Astrocyte (in vitro differentiated cells and primary cell): ENCODE data around the gene PRDM15. TPM values are rescaled to one million over a fixed set of nuclear protein-coding genes. Genes with fewer than 3 reads are reported as not detected.

Source experiments
- DNase-seq: peaks from one replicate; pipeline ENCODE4 v3.0.0-alpha.2; 2010; ENCODE audit warnings: low read depth
- FAIRE-seq: peaks from 2 replicates; lab custom pipeline; 2011; peaks lifted over from hg19 to GRCh38; lab: Jason Lieb, UNC
- H2AFZ ChIP-seq: 2 replicates; pipeline ENCODE4 v1.6.0; 2012; ENCODE audit warnings: low read depth, low read length, inconsistent platforms
- H3K27ac ChIP-seq: 2 replicates; pipeline ENCODE4 v1.5.1; 2011; ENCODE audit warnings: low read depth, low read length, inconsistent platforms
- H3K27me3 ChIP-seq: 2 replicates; pipeline ENCODE4 v1.6.0; 2011; ENCODE audit warnings: low read length, inconsistent platforms; ENCODE audit not compliant: insufficient read depth
- H3K36me3 ChIP-seq: 2 replicates; pipeline ENCODE4 v1.5.1; 2011; ENCODE audit warnings: low read length, inconsistent platforms; ENCODE audit not compliant: insufficient read depth
- H3K4me1 ChIP-seq: 2 replicates; pipeline ENCODE4 v1.5.1; 2011; ENCODE audit warnings: low read length, inconsistent platforms; ENCODE audit not compliant: insufficient read depth
- H3K4me2 ChIP-seq: 2 replicates; pipeline ENCODE4 v1.6.0; 2012; ENCODE audit warnings: low read length, inconsistent platforms
- H3K4me3 ChIP-seq: 2 replicates; pipeline ENCODE4 v1.5.1; 2011; ENCODE audit warnings: low read depth, mild to moderate bottlenecking, low read length, inconsistent platforms; ENCODE audit not compliant: insufficient read depth
- H3K79me2 ChIP-seq: 2 replicates; pipeline ENCODE4 v1.6.0; 2012; ENCODE audit warnings: mild to moderate bottlenecking, low read length, inconsistent platforms; ENCODE audit not compliant: insufficient read depth
- H3K9ac ChIP-seq: 2 replicates; pipeline ENCODE4 v1.6.0; 2012; ENCODE audit warnings: mild to moderate bottlenecking, low read length, inconsistent platforms
- H3K9me3 ChIP-seq: 2 replicates; pipeline ENCODE4 v1.5.1; 2012; ENCODE audit warnings: low read depth, mild to moderate bottlenecking, low read length, inconsistent platforms; ENCODE audit not compliant: insufficient read depth
- H4K20me1 ChIP-seq: 2 replicates; pipeline ENCODE4 v1.6.0; 2012; ENCODE audit warnings: low read length, inconsistent platforms; ENCODE audit not compliant: insufficient read depth
- H3K27ac Mint-ChIP-seq: one replicate; pipeline ENCODE4 v1.8.0; 2021; ENCODE audit warnings: mild to moderate bottlenecking, mixed read lengths; ENCODE audit not compliant: unreplicated experiment
- H3K27me3 Mint-ChIP-seq: one replicate; pipeline ENCODE4 v1.8.0; 2021; ENCODE audit warnings: low read depth, mixed read lengths; ENCODE audit not compliant: unreplicated experiment
- H3K36me3 Mint-ChIP-seq: one replicate; pipeline ENCODE4 v1.8.0; 2021; ENCODE audit warnings: low read depth, mixed read lengths; ENCODE audit not compliant: unreplicated experiment
- H3K4me1 Mint-ChIP-seq: one replicate; pipeline ENCODE4 v1.8.0; 2021; ENCODE audit warnings: low read depth, mixed read lengths; ENCODE audit not compliant: unreplicated experiment
- H3K4me3 Mint-ChIP-seq: one replicate; pipeline ENCODE4 v1.8.0; 2021; ENCODE audit warnings: mild to moderate bottlenecking, moderate library complexity, mixed read lengths; ENCODE audit not compliant: unreplicated experiment
- H3K9me3 Mint-ChIP-seq: one replicate; pipeline ENCODE4 v1.8.0; 2021; ENCODE audit warnings: mild to moderate bottlenecking, mixed read lengths; ENCODE audit not compliant: unreplicated experiment
- EZH2 ChIP-seq: IDR thresholded peaks from 2 replicates; pipeline ENCODE4 v1.6.1; 2012; ENCODE audit warnings: mild to moderate bottlenecking, low read length, inconsistent platforms; ENCODE audit not compliant: insufficient read depth
- total RNA-seq: library from RNA; stranded (reverse); gene quantifications from 2 replicates; pipeline ENCODE4 v1.2.1, GENCODE V29; 2021
- TF ChIP-seq, protein P1 (sequence below): IDR thresholded peaks from 2 replicates; pipeline ENCODE4 v1.5.1; 2011; ENCODE audit warnings: low read depth, mild to moderate bottlenecking, inconsistent platforms, low read length, moderate library complexity; ENCODE audit not compliant: insufficient read depth

PRDM15 gene
- total RNA-seq, 1 donor from 2014 or later, result 6.8 TPM

DNA sequence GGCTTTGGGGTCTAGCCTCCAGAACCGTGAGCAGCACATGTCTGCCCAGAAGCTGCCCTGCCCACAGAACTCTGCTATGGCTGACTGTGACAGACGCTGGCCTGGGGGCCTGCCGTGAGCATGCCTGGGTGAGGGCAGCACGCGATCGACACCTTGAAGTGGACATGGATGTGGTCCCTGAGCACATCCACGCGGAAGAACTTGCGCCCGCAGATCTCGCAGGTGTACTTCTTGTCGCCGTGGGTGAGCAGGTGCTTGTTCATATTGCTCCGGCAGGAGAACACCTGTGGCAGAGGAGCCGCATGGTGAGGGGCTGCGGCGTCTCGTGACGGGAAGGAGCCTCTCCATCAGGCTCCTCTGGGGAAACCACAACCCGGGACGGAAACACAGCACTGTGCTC, 56.0 kb downstream of the PRDM15 start:
- H3K4me3 Mint-ChIP-seq, result no peak overlapping the region
- no peak overlapping the region for H2AFZ ChIP-seq
- no peak for DNase-seq
- no peaks in the 10 kb centered on the region for H3K4me1 ChIP-seq
- no peak overlapping the region for H3K9ac ChIP-seq
- H3K4me1 Mint-ChIP-seq, result no peaks in the 10 kb centered on the region
- FAIRE-seq, result no peak
- peaks cover 19% of the 10 kb centered on the region for H3K36me3 Mint-ChIP-seq
- TF ChIP-seq EZH2, result no peak
- TF ChIP-seq, protein P1, sequence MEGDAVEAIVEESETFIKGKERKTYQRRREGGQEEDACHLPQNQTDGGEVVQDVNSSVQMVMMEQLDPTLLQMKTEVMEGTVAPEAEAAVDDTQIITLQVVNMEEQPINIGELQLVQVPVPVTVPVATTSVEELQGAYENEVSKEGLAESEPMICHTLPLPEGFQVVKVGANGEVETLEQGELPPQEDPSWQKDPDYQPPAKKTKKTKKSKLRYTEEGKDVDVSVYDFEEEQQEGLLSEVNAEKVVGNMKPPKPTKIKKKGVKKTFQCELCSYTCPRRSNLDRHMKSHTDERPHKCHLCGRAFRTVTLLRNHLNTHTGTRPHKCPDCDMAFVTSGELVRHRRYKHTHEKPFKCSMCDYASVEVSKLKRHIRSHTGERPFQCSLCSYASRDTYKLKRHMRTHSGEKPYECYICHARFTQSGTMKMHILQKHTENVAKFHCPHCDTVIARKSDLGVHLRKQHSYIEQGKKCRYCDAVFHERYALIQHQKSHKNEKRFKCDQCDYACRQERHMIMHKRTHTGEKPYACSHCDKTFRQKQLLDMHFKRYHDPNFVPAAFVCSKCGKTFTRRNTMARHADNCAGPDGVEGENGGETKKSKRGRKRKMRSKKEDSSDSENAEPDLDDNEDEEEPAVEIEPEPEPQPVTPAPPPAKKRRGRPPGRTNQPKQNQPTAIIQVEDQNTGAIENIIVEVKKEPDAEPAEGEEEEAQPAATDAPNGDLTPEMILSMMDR, result no peak
- no peaks in the 10 kb centered on the region for H3K36me3 ChIP-seq
- no peaks in the 10 kb centered on the region for H3K27me3 ChIP-seq
- H3K4me2 ChIP-seq, result no peak overlapping the region
- H3K27ac Mint-ChIP-seq, result no peak overlapping the region
- no peaks in the 10 kb centered on the region for H3K9me3 Mint-ChIP-seq
- H3K79me2 ChIP-seq, result no peaks in the 10 kb centered on the region
- peaks cover 1% of the 10 kb centered on the region for H3K27me3 Mint-ChIP-seq
- H4K20me1 ChIP-seq, result no peaks in the 10 kb centered on the region
- no peak overlapping the region for H3K27ac ChIP-seq
- no peak overlapping the region for H3K4me3 ChIP-seq
- no peaks in the 10 kb centered on the region for H3K9me3 ChIP-seq

DNA sequence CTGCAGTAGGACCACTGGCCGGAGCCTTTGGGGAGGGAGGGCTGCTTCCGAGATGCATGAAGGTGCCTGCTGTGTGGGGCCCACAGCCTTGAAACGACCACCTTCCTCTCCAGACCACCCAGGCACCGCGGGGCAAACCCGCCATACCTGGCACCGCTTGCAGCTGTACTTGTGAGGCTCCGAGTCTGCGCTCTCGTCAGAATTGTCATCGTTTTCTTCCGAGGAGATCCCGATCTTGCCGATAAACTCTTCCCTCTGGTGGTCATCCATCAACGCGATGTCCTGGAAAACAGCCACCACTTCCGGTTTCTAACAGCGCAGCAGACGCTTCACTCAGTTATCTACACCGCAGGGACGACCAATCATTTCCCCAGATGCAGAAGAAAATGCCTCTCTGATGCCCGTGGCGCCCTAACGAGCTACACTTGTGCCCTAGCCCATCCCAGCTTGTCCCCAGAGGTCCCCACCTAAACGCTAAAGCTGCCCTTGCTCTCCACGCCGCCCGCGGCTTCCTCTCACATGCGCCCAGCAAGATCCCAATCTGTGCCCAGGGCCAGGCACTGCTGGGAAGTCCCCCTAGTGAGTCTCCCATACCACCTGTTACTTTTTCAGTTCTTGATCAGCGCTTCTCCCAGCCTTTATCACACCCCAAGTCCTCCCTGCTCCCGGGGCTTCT, 57.2 kb downstream of the PRDM15 start:
- Histone ChIP-seq H3K27me3 (no peaks in the 10 kb centered on the region), H3K9ac (no peak overlapping the region), H3K4me2 (no peak overlapping the region), H3K9me3 (no peaks in the 10 kb centered on the region), H3K4me3 (no peak overlapping the region), H2AFZ (no peak overlapping the region), H3K36me3 (no peaks in the 10 kb centered on the region), H3K4me1 (no peaks in the 10 kb centered on the region), H3K27ac (no peak overlapping the region), H4K20me1 (no peaks in the 10 kb centered on the region), H3K79me2 (no peaks in the 10 kb centered on the region)
- DNase-seq, result no peak
- Mint-ChIP-seq H3K36me3 (peaks cover 19% of the 10 kb centered on the region), H3K27ac (no peak overlapping the region), H3K9me3 (no peaks in the 10 kb centered on the region), H3K4me1 (no peaks in the 10 kb centered on the region), H3K27me3 (peaks cover 1% of the 10 kb centered on the region), H3K4me3 (no peak overlapping the region)
- no peak for FAIRE-seq
- TF ChIP-seq, protein P1, result no peak
- TF ChIP-seq EZH2, result no peak

DNA sequence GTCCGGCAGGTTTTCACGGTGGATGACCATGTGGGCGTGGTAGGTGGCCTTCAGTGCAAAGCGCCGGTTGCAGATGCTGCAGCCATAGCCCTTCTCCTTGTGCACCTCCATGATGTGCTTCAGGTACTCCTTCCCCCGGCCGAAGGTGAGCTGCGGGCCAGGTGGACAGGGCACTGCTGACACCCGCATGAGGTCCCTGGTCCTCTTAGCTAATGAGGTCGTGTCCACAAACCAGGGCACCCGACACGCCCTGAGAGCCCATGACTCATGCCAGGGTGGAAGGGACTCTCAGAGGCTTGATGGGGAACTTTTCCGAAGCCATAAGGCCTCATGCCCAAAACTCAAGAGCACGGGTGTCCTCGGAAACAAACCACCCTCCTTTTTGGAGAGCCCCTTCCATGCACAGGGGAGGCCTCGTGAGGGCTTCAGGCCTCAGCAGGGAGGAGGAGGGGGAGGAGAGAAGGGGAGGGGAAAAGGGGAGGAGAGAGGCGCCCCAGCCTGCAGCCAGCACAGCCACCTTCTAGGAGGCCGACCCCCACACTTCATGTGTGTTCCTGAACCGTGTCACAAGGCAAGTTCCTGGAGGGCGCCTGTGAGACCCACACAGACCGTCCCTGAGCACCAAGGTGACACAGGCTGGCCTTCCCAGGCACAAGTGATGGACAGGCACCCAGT, 57.9 kb downstream of the PRDM15 start:
- peaks cover 1% of the 10 kb centered on the region for H3K27me3 Mint-ChIP-seq
- no peak overlapping the region for H3K27ac Mint-ChIP-seq
- no peaks in the 10 kb centered on the region for H3K27me3 ChIP-seq
- H3K4me2 ChIP-seq, result no peak overlapping the region
- H3K4me3 Mint-ChIP-seq, result no peak overlapping the region
- no peak for DNase-seq
- H2AFZ ChIP-seq, result no peak overlapping the region
- H3K9ac ChIP-seq, result no peak overlapping the region
- H3K4me1 Mint-ChIP-seq, result no peaks in the 10 kb centered on the region
- H3K36me3 ChIP-seq, result no peaks in the 10 kb centered on the region
- TF ChIP-seq EZH2, result no peak
- TF ChIP-seq, protein P1, result no peak
- H3K4me3 ChIP-seq, result no peak overlapping the region
- no peaks in the 10 kb centered on the region for H3K9me3 ChIP-seq
- H4K20me1 ChIP-seq, result no peaks in the 10 kb centered on the region
- no peaks in the 10 kb centered on the region for H3K9me3 Mint-ChIP-seq
- H3K36me3 Mint-ChIP-seq, result peaks cover 19% of the 10 kb centered on the region
- no peak overlapping the region for H3K27ac ChIP-seq
- FAIRE-seq, result no peak
- H3K4me1 ChIP-seq, result no peaks in the 10 kb centered on the region
- H3K79me2 ChIP-seq, result no peaks in the 10 kb centered on the region
